OCI-LY3 (cell line): Measurements from ENCODE around the gene TECPR1.

Experiments
- CTCF ChIP-seq: fragments of 200-600, 300-600 bp; sonication (generic); IDR thresholded peaks from 2 replicates; pipeline ENCODE4 v1.5.1; 2014; ENCODE audit warnings: antibody characterized with exemption, low read length, low read depth
- EZH2phosphoT487 ChIP-seq: fragments of 200-600 bp; shearing (Covaris generic); IDR thresholded peaks from 2 replicates; pipeline ENCODE4 v1.6.1; 2018; ENCODE audit warnings: antibody characterized with exemption, mixed run types, low read depth

GRCh38 chr7:98284335-98285036 is 32.5 kb upstream of the TECPR1 start:
- TF ChIP-seq CTCF (no peak), EZH2phosphoT487 (no peak)
